IPS-NIHi7 (cell line): Measurements from ENCODE around the gene CETP.
A peak's percentile ranks its signal among the peaks of the same experiment; 100 is the strongest.
"Not testable (repeated sequence)": the region's sequence is repeated elsewhere in the genome, so short reads cannot be mapped to it uniquely, and the experiment has no call there.

Experiments used
- DNase-seq: peaks from one replicate; pipeline ENCODE4 v3.0.0; 2012; ENCODE audit warnings: mixed read lengths; ENCODE audit errors: extremely low spot score

CETP gene

DNA sequence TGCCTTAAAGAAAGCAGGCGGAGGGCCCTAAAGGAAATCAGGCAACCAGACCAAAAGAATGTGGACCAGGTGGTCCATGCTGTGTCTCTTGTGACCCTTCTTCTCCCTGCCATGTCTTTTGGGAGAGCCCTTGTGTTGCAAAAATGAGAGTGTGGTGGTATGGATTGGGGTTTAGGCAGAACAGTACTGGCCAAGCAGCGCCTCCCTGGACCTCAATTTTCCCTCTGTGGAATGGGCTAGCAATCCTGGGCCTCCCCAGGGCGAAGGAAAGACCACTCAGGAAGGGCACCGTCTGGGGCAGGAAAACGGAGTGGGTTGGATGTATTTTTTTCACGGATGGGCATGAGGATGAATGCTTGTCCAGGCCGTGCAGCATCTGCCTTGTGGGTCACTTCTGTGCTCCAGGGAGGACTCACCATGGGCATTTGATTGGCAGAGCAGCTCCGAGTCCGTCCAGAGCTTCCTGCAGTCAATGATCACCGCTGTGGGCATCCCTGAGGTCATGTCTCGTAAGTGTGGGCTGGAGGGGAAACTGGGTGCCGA is 20.1 kb downstream of the CETP start:
- DNase-seq, result no peak

DNA sequence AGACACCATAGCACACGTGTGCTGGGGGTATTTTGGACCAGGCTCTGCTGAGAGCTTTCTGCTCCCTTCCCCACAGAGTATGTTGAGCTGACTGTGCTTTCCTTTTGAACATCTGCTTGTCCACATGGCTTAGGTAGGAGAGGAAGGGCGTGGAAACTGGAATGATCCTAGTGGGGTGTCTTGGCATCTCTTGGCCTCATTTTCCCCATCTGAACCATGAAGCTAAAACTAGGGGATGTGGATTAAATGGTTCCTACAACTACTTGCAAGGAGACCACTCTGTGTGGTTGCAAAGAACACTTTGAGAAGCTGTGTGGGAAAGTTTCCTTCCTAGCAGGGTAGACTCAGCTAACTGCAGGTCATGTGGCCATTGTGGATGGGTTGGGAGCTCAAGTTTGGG is 20.9 kb downstream of the CETP start:
- DNase-seq, result no peak

DNA sequence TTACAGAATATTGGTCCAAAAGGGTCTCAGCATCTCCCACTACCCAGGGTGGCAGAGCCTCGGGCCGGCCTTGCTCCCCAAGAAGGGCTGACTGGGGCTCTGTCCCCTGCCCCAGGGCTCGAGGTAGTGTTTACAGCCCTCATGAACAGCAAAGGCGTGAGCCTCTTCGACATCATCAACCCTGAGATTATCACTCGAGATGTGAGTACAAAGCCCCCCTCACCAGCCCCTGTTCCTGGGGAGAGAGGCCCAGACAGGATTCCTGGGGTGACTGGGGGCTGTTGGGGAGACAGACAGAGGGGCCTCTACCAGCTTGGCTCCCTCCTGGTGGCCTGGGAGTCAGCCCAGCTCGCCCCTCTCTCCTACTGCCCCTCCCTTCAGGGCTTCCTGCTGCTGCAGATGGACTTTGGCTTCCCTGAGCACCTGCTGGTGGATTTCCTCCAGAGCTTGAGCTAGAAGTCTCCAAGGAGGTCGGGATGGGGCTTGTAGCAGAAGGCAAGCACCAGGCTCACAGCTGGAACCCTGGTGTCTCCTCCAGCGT is 21.5 kb downstream of the CETP start:
- DNase-seq, result no peak

DNA sequence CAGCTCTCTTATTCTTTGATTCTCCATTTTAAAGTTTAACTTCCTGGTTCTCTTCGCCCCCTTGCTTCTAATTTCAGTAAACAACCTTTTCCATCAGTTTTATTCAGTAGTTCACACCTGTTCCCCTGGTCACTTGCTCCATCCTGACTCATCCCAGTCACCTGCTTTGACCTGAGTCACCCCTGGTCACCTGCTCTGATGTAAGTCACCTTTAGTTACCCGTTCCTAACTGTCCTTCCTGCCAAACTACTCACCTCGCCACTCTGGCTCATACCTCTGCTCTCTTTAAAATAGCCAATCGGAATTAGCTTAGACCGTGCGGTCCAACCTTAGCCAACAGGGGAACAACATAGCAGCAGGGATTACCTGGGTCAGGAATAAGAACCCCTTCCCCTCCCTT is 22.9 kb downstream of the CETP start:
- no peak for DNase-seq

DNA sequence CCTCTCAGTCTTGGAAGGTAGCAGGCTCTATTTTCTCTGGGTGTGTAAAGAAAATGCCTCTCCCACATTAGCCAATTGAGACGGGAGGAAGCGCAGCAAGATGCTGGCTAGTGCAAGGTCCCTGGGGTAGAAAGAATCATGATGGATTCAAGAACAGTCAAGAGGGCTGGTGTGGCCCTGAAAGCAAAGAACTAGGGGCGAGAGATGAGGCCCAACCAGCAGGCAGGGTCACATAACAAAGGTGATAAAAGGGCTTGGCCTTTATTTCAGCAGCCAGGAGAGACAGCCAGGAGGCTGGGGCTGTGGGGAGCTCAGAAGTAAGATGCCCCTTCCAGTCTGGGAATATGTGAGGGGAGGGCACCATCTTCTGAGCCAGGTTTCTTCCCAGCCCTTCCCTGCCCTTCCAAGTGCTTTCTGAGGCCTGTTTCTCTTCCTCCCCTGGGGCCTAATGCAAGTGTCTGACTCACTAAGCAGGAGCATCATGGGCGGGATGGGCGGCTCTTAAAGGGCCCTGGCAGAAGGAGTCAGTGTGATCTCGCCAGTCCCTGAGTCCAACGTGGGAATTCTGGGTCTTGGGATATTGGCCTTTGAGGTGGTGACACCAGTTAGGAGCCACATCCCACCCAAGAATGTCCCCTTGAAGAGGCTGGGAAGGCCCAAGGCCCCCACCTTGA is 23.7 kb downstream of the CETP start:
- DNase-seq, result no peak

DNA sequence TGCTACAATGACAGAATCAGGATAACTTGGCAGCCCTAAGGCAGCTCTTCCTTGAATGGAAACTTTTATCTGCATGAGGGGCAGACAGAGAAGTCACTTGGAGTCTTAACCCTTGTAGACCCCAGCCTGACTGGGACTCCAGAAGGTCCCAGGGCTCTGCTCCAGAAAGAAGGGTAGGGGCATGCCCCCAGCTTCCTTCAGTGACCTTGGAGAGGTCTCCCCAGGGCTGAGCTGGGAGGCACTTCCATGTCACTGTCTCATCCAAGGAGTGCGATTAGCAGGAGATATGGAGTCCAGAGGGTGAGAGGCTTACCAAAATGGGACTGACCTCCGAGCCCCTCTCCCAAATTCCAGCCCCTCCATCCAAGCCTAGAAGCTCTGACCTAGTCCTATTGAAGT is 24.2 kb downstream of the CETP start:
- DNase-seq, result no peak

DNA sequence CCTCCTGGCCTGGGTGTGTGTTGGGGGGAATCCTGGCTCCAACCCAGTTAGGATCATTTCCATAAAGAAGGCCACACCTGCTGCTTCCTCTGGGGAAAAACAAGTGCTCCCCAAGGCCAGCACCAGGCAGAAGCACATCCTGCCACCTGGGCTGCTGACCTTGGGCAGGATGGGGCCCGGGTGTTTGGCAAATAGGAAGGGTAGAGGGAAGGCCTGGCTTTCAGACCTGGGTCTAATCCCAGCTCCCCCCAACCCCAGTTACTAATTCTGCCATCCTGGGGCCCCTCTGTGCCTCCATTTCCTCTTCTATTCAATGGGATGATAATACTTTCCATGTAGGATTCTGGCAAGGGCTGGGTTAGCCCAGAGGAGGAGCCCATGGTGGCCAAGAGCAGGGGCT is 24.6 kb downstream of the CETP start:
- DNase-seq, result no peak

DNA sequence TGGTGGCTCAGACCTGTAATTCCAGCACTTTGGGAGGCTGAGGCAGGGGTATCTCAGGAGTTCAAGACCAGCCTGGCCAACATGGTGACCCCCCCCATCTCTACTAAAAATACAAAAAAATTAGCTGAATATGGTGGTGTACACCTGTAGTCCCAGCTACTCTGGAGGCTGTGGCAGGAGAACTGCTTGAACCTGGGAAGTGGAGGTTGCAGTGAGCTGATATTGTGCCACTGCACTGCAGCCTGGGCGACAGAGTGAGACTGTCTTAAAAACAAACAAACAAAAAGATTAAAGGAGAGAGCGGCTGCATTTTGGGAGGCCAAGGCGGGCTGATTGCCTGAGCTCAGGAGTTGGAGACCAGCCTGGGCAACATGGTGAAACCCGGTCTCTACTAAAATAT is 25.2 kb downstream of the CETP start:
- DNase-seq, result not testable (repeated sequence)

DNA sequence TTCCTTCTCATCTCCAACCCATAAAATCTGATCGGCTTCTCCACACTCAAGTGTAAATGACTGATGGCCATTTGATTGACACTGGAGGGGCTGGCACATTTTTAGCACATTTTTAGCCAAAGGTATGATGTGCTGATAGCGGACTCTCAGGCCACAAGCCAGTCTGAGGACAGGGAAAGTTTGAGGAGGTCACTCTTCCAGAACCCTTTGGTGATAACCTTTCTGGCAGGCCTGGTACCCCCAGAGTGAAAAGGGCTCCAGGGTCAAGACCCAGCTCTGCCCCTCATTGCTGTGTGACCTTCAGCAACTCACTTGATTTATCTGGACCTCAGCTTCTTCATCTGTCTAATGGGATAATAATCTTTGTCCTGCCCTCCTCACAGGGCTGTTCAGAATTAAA is 25.9 kb downstream of the CETP start:
- DNase-seq, result no peak

DNA sequence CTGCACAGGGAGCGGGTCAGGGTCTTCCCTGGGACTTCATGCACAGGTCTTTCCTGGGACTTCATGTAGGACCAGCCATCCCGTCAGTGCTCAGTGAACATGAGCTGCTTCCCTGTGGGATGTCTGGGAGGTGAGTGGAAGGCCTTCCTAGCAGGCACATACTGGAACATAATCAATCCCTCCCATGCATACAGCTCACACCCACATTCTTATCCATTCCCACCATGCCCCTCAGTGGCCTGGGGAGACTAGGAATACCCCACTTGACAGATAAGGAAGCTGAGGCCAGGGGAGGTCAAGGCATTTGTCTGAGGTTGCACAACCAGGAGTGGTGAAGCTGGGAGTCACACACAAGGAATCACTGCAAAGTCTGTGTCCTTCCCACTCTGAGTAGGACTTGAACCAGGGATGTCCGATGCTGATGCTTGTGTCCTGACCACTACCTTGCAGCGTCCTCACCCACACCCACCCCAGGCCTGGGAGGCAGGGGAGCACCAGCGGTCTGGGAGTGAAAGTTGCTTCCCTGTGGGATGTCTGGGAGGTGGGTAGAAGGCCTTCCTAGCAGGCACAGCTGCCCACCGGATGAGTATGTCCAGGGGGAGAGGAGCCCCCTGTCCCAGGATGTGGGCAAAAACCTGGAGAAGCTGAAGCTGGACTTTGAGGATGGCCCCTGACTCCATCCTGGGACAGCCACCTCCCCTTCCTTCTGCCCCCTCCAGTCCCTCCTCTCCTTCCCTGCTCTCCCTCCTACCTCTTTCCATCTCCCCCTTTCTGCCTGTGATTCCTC is 26.6 kb downstream of the CETP start:
- DNase-seq, result no peak

DNA sequence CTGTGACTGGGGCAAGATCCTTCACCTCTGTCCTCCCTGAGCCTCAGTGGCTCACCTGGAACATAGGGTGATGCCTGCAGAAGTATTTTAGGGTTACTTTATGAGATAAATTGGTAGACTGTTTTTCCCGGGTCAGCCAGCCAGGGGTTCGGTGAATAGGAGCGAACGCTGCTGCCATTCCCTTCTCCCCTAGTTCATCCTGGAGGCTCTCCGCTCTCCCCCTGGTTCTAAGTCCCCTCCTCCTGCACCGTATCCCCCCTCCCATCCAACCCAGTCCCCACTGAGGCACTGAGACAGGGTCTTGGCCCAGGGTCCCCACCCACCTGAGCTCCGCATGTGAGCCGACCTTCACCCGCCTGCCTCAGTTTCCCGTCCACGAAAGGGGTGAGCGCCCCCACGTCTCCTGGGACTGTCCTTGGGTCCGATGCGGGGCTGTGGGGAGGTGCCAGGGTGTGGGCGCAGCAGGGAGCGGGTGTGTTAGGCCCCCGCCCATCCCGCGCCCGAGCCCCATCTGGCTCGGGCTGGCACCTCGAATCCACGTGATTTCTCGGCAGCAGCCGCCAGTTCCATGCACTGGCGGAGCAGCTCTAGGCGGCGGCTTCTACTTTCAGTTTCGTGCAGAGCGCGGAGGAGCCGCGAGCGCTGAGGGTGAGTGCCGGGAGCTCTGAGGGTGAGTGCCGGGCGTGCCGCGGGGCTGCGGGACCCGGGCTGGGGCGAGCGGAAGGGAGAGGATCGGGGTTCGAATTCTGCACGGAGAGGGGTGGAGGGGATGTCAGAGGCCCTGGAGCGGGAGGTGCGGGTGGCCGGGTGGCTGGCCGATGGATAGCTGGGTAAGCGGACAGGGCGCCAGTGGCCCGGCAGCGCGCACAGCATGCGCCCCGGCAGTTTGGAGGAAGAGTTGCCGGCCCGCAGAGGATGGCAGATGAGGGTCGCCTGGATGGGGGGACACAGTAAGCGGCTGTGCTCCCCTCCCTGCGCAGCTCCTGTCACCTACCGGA is 27.5 kb downstream of the CETP start, which contains the start of gene NLRC5:
Gene NLRC5, plus strand, starts transcription at position 610 of the 998 bp plus-strand sequence. CDS start 31,156 bp downstream, outside the sequence.
- peak; percentile 77 for DNase-seq

DNA sequence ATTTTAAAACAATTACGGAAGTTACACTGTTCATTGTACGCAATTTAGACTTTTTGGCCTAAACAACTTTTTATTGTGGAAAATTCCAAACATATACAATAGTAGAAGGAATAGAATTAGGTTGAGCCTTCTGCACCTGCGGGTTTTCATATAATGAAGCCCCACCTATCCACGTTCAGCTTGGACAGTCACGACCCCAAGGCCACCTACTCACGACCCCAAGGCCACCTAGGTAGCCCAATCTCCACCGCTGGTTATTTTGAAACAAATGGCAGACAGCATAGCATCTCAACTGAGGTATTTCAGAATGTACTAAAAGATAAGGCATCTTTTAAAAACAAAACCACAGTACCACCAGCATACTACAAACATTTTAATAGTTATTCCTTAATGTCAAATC is 28.2 kb downstream of the CETP start:
- DNase-seq, result no peak

DNA sequence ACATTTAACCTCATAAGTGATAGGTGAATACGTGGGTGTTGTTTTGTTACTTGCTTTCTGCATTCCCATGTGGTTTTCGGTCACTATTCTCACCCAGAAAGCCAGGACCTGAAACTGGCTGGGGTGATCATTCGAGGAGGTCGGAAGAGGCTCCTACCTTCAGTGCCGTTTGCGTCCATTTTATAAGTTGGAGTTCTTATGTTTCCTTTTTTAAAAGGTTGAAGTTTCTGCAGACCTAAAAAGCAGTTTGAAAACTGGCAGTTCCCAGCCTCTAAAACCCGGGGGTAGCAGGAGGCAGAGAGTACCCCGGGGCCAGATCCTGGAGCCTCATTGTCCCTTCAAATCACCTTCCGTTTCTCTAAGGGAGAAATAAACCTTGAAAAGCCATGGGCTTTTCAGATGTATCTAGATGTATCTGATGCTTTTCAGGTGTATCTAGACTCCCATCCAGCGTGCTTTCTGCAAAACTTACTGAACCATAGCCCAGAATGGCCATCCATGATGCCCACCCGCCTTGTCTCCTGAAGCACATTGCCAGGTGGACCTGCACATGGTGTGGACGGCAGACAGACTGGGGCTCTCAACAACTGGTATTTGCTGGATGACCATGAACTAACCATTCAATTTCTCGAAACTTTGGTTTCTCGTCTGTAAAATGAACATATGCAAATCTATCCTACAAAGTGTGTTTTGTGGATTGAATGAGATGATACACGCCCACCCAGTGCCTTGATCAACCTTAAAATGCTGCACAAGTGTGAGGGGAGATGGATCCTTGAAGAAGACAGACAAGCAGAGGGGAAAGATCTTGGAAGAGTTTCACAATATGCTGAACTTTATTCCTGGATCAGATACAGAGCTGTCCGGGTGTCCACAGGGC is 28.9 kb downstream of the CETP start:
- DNase-seq, result no peak

DNA sequence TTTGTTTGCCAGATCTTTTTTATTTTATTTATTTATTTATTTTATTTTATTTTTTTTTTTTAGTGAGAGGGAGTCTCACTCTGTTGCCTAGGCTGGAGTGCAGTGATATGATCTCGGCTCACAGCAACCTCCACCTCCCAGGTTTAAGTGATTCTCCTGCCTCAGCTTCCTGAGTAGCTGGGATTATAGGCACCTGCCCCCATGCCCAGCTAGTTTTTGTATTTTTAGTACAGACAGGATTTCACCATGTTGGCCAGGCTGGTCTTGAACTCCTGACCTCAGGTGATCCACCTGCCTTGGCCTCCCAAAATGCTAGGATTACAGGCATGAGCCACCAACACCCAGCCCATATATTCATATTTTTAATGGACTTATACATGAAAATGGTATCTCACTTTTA is 30.7 kb downstream of the CETP start:
- not testable (repeated sequence) for DNase-seq

DNA sequence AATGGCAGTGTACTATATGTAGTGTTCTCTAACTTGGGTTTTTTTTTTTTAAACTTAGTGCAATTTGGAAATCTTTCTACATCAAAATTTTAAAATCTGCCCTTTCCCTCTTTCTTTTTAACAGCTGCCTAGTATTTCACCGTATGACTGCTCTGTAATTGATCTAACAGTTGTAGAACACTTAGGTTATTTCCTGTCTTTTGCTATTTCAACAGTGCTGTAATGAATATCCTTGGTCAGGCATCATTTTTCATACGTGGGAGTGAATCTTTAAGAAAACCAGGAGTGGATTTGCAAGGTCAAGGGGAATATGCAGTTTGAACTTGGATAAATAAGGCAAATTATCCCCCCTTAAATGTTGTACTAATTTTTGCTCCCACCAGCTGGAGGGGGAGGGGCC is 31.5 kb downstream of the CETP start:
- no peak for DNase-seq

DNA sequence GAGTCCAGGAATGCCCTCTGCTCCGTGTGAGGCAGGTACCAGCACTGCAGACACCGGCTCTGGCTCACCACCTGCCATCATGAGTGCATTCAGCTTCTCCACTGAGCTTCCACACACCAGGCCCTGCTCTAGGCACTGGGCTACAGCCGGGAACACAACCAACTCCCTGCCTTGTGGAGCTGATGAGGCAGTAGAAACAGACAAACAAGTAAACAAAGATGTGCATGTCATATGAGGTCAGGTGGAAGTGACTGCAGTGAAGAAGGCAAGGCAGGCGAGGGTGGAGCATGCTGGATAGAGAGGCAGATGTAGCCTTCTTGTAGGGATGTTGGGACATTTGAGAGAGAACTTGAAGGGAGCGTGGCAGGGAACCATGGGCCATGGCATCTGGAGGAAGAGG is 32.6 kb downstream of the CETP start:
- DNase-seq, result no peak

DNA sequence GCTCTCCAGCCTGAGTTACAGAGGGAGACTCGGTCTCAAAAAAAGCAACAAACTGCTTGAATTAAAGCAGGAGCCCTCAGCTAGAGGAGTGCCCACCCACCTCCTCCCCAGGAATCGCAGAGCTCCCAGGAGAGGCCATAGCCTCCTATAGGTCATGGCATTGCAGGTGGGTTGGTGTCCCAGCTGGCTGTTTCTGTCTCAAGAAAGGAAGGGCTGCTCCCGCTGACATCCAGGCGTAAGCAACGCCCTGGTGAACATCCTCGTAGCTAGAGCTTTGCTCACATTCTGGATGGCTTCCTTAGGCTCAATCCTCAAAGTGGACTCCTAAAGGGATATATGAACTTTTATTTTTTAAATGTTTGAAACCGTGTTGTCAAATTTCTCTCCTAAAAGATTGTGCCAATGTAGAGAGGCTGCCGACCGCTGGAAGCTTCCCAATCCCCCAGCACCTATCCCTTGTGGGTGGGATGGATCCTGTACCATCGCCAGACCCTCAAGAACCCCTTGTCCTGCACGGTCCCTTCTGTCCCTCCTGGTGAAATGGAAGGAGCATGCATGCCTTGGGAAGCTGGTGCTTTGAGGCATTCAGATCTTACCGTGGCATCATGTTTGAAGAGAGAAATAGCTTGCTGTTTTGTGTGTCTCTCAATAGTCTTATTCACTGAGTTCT is 33.5 kb downstream of the CETP start:
- no peak for DNase-seq

DNA sequence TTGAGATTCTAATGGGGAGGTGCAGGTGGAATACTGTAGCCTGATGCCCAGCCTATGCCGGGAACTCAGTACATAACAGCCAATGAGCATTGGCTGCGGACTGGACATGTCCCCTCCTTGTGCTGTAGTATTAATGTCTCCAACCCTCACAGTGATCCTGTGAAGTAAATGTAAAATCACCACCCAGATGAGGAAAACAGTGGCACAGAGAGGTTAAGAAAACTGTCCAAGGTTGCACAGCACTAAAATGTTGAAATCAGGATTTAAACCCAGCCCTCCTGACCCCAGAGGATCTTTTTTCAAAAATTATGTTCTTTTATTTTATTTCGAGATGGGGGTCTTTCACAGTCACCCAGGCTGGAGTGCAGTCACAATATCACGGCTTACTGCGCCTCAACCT is 35.5 kb downstream of the CETP start:
- DNase-seq, result no peak

DNA sequence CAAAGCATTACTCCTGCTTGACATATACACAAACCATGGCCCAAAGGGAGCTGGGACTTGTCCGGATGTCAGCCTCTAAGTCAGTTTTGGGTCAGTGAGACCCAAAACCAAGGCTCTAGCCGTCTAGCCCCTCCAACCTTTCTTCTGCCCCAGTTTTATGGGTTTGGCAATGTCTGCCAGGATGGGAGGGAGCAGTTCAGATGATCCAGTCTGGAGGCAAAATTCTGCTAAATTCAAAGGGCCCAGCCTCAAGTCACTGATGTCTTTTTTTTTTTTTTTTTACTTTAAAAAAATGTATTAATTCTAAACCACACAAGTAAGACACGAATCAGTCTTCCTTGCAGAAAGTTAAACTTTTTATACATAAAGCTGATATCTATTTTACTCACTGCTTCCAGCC is 36.2 kb downstream of the CETP start:
- no peak for DNase-seq

DNA sequence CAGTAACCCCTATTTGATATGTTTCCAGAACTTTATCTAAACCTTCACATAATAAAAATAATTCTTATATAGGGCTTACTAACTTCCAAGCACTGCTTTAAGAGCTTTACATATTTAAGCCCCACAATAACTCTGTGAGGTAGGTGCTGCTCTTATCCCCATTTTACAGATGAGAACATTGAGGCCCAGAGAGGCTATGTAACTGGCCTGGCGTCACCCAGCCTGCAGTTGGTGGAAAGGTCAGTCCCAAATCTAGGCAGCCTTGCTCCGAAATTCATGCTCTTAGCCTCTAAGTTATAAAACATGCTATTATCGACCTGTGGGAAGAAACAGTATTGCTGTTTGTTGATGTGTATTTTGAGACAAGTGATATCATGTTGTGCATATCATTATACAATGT is 36.6 kb downstream of the CETP start:
- DNase-seq, result no peak
